NCI-H1092 treated with DMSO at 0.1 percent for 48 hours (cell line): ENCODE measurements around the gene WDPCP.
"Not testable (repeated sequence)": the region's sequence is repeated elsewhere in the genome, so short reads cannot be mapped to it uniquely, and the experiment has no call there.

Experiments
- DNase-seq: peaks from one replicate; lab custom pipeline; 2025; lab: John Stamatoyannopoulos, UW

The WDPCP gene

GRCh38 chr2:63539416-63540162 lies 48.7 kb downstream of the WDPCP start:
- DNase-seq = no peak

- DNase-seq = no peak
These were observed 49.9 kb downstream of the WDPCP start for GRCh38 chr2:63538390-63538789.

- DNase-seq = no peak
These were observed 51.0 kb downstream of the WDPCP start for GRCh38 chr2:63537306-63537705.

- no peak for DNase-seq
These were observed 57.5 kb downstream of the WDPCP start for GRCh38 chr2:63530704-63531279.

GRCh38 chr2:63525905-63526304 lies 62.4 kb downstream of the WDPCP start:
- no peak for DNase-seq

GRCh38 chr2:63522950-63523349 lies 65.3 kb downstream of the WDPCP start:
- no peak for DNase-seq

- no peak for DNase-seq
These were observed 67.5 kb downstream of the WDPCP start for GRCh38 chr2:63520793-63521192.

GRCh38 chr2:63514781-63515180 lies 73.5 kb downstream of the WDPCP start:
- DNase-seq = no peak

- DNase-seq = no peak
These were observed 74.0 kb downstream of the WDPCP start for GRCh38 chr2:63514237-63514716.

- no peak for DNase-seq
These were observed 82.0 kb downstream of the WDPCP start for GRCh38 chr2:63506320-63506719.

GRCh38 chr2:63503818-63504217 lies 84.5 kb downstream of the WDPCP start:
- no peak for DNase-seq

GRCh38 chr2:63500398-63500797 lies 87.9 kb downstream of the WDPCP start:
- no peak for DNase-seq

- DNase-seq = no peak
These were observed 90.7 kb downstream of the WDPCP start for GRCh38 chr2:63497576-63497975.

- no peak for DNase-seq
These were observed 93.3 kb downstream of the WDPCP start for GRCh38 chr2:63494968-63495367.

- DNase-seq = no peak
These were observed 94.2 kb downstream of the WDPCP start for GRCh38 chr2:63494100-63494499.

- DNase-seq = peak; percentile 8
These were observed 100.1 kb downstream of the WDPCP start for GRCh38 chr2:63488118-63488713.

GRCh38 chr2:63486861-63487290 lies 101.4 kb downstream of the WDPCP start:
- DNase-seq = peak; percentile 0

GRCh38 chr2:63484901-63485300 lies 103.4 kb downstream of the WDPCP start:
- DNase-seq = no peak

GRCh38 chr2:63484481-63484880 lies 103.8 kb downstream of the WDPCP start:
- DNase-seq = no peak

GRCh38 chr2:63477686-63478085 lies 110.6 kb downstream of the WDPCP start:
- no peak for DNase-seq

- DNase-seq = not testable (repeated sequence)
These were observed 119.0 kb downstream of the WDPCP start for GRCh38 chr2:63469313-63469712.

GRCh38 chr2:63465633-63466032 lies 122.6 kb downstream of the WDPCP start:
- no peak for DNase-seq

- no peak for DNase-seq
These were observed 125.1 kb downstream of the WDPCP start for GRCh38 chr2:63463142-63463541.
